ENCODE results near the gene NHS.

The NHS gene

DNA sequence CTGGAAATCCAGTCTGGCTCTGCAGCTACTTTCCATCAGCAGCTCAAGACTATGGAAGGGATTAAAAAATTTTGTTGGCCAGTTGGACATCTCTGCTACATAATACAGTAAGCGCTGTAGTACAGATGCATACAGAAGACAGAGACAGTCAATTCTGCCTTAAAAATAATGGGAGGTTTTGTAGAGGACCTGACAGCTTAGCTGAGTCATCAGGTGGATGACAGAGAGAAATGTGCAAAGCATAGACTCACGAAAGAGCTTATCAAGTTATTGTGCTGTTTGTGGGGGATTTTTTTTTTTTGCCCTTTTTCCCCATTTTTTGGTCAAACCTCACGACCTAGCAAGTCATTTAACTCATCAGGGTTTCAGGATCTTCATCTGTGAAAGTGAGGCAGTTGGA, 213.3 kb downstream of the NHS start:
- no peak for DNase-seq (ENCODE audit: low read depth)

DNA sequence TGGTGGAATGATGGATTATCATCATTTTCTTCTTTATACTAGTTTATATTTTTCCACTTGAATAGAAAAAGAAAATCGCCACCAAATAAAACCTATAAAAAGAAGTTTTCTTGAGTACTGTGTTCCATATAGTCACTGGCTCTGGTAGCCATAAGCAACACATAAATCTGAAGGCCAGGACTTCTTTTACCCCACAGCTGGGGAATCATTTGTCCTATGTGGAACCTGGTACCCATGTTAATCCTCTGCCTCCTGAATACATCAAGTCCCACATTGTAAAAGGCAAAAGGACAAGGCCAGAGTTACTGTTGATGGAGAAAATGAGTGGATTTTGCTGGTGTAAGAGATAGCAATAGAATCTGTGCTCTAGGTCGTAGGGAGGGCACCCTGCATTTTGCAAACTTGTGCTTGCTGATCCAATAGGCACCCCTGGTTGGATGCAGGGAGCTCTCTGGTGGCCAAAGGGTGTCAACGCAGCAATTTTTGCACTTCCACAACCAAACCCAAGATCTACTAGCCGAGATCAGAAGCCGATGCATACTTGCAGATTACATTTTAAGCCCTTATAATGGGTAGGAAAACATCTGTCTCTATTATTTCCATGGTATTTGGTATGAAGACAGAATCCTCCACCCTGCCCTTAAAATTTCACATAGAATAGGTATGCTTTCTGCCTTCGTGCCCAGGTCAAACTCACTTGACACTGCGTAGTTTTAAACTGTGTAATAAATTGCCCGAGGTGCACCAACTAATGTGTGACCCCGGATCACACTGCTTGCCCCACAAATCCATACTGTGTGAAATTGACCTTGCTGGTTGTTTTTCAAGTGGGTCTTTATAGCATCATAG, 216.1 kb downstream of the NHS start:
- no peak for DNase-seq (ENCODE audit: low read depth)

DNA sequence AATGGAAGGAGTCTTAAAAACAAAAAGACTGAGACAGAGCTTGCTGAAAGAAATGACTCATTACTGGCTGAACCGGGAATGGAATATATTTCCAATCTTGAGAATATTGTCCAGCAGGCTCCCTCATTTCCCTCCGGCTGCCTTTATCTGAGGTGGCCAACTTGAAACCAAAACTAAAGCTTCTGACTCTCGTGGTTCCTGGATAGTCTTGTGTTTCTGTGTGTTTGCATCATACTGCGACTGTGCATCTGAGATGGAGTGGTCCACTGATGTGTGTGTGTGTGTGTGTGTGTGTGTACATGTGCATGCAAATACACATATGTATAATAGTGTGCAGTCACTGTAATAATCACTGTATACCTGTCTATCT, 216.7 kb downstream of the NHS start:
- DNase-seq (ENCODE audit: low read depth), result no peak

DNA sequence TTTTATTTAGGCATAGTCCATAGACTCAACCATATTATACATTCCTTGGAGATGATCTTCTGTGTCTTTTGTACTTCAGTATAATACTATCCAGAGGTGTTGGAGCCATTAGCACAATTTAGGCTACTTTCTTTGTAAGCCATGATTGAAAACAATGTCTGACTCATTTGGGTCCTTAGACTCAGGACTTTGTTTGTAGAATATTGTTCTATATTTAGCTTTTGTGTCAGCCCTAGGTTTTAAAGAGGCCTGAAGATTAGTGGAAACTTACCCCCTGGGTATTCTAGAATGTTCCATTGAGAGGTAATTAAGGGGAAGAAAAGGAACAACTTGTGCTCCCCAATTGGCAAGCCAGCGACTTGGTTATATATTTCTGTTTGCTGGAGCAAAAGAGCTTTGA, 217.1 kb downstream of the NHS start:
- no peak for DNase-seq (ENCODE audit: low read depth)

DNA sequence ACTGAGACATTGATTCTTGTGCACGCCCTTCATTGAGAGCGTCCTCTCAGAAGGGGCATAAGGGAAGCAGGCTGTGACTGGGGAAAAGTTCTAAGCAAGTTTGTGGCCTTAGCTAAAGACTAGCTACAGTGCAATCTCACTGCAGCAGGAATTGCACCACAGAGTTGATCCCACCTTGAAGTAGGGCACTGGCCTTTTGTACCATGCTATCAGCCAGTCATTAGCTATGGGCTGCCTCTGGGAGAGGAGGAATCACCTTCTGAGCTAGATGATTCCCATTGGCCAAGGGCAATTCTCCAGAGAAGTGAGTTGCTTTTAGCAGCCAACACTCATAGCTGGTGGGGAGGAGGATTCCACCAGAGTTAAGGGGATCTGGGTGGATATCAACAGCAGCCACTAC, 219.7 kb downstream of the NHS start:
- no peak for DNase-seq (ENCODE audit: low read depth)

DNA sequence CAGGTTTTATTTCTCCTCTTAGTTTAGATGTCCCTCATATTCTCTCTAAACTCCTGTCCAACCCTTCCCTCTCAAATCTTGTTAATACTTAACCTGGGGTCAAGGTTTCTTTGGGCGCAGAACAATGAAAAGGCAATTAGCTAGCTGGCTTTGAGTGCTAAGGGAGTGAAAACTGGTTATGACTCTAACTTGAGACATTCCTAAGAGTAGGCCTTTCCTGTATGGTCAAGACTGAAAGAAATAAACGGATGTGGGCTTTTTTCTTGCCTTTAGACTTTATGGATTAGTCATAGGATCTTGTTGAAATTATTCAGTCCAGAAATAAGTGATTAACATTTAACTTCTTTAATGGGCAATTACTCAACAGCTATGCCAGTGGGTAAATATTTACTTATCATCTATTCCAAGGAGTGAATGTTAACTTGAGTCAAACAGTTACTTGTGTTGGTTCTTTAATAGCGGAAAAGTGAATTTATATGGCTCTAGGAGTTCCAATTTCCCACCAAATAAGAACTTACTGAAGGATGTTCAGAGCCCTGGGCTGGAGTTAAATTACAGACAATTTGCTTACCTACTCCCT, 220.5 kb downstream of the NHS start:
- DNase-seq (ENCODE audit: low read depth), result no peak

DNA sequence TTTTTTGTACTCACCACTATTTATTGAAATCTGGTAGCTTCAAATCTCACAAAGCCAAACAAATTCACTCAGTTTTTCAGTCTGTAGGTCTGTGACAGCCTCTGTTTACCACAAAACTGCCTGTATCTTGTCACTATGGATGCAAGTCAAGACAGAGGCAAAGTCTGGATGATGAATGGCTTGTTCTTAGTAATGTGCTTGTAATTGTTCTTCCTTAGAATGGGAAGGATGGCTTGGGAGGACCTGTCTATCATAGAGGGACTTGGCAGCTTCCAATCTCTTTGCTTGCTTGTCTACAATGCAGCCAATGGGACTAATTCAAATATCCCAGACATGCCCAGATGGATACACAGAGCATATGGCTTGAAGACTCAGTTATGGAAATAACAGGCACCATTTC, 221.1 kb downstream of the NHS start:
- no peak for DNase-seq (ENCODE audit: low read depth)

DNA sequence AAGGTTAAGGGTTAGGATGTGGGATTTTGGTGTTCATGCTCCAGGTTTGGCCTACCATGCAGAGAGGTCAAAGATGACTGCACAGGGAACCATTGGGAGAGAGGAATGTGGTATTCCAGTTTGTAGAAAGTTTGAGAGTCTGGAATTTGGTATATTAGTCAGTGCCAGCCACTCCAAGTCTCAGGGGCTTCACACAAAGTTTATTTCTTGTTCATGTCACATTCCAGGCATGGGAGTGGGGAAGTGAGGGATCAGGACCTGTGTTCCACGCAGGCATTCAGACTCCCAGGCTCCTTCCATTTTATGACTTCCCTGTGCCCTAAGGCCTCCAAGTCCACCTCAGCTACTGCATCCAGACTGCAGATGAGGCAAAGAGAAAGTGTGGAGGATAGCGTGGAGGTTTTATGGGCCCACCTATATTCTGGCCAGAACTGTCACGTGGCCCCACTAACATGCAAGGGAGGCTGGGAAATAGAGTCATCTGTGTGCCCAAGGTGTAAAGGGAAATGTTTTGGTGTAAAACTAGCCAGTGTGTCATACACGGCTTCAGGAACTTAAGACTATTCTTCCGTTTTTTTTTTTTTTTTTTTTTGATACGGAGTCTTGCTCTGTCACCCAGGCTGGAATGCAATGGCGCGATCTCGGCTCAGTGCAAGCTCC, 221.7 kb downstream of the NHS start:
- DNase-seq (ENCODE audit: low read depth), result no peak

DNA sequence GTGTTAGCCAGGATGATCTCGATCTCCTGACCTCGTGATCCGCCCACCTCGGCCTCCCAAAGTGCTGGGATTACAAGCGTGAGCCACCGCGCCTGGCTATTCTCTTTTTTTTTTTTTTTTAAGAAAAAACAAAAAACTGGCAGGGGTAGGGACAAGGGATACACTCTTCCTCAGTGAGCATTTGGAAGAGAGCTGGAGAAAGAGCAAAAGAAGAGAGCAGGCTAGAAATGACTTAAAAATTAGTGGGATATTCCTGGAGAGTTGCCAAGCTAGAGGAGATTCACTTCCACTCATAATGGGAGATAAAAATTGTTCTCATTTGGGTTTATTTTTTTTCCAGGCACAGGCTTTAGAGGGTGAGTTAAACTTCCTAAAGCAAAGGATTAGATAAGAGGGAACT, 222.3 kb downstream of the NHS start:
- no peak for DNase-seq (ENCODE audit: low read depth)

DNA sequence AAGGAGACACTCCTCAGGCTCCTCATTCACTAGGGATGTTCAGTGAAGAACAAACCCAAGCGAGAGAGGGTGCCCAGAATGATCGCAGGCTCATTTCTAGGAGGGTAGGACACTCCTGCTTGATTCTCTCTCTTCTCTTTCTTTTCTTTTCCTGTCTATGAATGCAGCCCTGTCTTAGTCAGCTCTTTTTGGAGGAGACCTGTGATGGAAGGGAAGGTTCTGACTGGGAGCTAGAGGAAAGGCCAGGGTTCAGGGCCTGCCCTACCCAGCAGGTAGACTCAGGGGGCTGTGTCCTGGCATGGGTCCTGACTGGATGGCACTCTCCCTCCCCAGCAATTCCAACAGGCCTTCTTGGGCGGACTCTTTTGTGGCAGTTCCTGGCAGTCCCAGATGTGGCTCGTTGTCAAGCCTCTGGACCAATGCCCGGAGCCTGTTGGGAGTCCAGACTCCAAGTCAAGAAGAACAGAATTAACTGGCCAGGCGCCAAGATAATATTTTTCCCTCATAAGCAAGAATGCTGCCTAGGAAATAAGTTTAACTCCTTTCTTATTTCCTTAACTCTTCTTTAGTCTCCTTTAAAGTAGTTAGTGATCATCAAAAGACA, 222.9 kb downstream of the NHS start:
- no peak for DNase-seq (ENCODE audit: low read depth)

DNA sequence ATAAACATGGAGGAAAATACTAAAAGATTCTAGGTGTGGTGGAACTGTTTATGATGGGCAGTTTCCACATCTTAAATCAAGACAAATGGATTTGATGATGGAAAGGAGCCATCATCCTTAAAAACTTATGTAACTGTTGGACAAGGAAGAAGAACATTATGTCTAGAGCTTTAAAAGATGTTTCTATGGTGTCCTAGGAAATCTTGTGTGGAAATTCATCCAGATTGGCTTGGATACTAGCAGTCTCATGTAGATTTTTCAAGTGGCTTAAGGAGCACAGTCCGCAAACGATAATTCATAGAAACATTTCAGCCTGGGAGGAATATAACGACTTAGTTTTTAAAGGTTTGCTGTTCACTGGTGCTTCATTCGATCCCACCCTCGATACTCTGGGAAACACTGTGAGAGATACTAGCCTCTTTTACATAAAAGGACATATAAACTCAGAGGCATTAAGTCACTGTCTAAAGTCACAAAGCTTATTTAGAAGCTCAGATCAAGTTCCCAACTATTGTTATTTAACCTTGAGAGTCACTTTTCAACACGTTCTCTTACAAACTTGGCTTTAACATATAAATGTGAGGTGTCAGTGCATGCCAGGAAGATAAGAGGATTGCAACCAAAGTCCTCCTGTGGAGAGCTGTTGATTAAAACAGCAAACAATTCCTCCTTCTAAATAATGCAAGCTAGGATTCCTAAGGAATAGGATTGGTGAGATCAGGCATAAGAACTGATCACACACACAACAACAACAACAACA, 226.6 kb downstream of the NHS start:
- DNase-seq (ENCODE audit: low read depth), result no peak

DNA sequence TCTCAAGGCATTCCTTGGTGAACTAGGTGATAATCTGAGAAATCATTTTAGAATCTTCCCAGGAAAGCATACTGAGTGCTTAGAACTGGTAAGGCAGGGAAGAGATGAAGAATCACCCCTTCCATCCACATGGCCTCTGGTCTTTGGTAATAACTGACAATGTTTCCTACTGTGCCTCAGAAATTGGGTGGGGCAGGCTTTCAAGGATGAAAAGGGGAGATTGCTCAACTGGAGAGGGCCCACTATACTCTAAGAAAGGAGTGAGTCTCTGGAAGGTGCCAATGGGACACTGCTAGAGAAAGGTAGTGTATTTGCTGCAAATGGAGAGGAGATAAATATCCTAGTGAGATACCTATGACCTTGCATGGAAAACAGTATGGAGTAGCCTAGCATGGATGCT, 227.2 kb downstream of the NHS start:
- no peak for DNase-seq (ENCODE audit: low read depth)

DNA sequence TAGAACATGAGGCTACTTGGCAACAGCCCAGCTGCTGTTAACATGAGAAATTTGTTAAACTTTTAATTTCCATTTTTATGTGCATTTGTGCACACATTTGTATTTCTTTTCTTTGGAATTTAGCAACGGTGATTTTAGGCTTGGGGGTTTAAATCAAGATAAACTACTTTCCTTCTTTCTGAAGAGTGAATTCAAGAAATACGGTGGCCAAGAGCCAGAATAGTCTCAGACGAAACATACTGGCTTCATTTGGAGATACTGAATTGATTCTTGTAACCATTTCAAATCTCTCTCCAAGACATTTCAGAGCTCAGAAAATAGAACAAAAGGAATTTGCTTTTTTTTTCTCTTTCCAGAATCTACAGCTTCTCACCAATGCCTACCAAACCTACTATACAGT, 228.2 kb downstream of the NHS start:
- DNase-seq (ENCODE audit: low read depth), result no peak

DNA sequence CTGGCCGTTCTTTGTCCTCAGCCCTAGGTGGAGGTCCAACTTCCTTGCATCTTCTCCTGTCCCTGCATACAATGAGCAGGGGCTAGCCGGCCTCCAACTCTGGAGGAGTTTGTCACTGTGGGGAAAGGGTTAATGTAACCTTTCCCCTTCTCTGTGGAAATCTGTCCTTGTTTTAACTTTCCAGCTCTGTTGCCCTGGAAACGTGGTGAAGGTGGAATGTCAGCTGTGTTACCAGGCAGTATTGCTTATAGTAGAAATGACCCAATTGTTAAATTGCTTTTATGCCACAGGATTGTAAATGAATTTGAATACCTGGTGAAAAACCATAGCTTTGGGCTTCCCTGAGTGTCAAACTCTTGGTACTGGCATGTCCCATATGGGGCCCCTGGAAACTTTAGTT, 230.7 kb downstream of the NHS start:
- DNase-seq (ENCODE audit: low read depth), result no peak

DNA sequence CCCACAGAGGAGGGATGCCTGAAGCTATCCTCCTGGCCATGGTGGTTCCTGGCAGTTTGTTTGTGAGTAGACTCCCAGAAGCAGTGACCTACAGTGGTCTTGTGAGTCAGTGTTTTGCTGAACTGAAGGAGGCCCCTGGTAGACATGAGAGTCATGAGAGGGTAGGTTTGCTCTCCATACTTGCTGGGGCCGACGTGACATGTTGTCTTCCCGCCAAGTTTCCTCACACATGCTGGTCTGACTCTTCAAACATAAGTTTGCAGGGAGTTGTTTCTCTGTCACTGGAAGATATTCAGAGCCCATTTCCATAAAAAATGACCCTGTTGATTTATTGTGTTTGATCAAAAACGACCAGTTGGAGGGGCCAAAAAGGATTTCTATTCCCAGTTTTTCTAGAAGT, 231.2 kb downstream of the NHS start:
- DNase-seq (ENCODE audit: low read depth), result no peak

DNA sequence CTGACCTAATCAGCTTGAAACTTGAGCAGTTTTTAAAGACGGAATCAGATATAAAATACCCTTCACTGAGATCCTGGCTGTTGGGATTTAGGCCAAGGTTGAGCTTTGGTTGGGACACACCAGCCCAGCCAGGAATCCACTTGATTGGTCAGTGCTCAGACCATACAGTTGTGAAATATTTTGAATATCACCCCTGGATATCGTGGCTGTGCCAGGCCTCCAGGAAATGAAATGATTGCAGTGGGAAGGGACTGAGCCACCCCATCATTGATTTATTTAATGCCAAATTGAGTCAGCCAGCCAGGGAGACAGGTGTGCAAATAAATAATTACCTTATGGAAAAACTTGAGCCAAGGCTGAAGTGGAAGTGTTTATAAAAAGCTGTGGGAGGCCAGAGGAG, 233.9 kb downstream of the NHS start:
- DNase-seq (ENCODE audit: low read depth), result no peak

DNA sequence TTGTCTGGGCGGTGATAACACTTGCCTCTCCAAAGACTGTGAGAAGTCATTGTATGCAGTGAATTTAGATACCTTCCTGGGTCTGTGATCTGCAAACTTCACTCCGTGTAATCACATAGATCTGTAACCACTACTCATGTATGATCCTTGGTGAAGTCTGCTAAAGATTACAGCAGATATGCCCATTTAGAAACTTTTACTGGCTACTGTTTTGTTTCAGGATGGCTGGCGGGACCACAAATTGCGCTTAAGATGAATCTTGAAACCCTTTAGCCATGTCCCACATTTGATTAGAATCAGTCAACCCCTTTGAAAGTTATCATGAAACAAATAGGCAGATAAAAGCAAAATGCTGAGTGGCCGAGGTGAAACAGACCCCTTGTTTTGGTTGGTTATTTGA, 235.8 kb downstream of the NHS start:
- no peak for DNase-seq (ENCODE audit: low read depth)

DNA sequence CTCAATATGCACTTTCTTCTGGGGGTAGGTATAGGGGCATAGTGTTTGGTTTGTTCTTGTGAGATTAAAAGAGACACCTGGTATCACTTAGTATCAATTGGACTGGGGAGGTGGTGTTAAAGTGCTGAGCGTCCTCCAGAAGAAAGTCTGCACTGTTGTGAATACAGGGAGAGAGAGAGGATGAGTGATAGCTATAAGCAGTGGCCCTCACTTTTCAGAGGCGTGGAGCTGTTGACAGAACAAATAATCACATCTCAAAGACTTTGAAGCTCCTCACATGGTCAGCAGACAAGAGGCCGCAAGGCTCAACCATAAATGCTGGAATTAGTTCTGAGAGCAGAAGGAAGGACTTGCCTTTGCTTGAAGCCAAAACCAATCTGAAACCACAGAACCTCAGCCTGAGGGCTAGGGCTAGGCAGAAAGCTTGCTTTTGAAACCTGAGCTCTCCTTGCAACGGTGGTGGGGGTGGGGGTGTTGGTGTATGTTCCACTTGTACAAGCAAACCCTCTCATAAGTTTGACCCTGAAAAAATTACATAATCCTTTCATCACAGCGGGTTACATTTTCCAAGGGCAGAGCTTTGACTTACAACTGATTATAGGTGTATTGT, 239.1 kb downstream of the NHS start:
- no peak for DNase-seq (ENCODE audit: low read depth)

DNA sequence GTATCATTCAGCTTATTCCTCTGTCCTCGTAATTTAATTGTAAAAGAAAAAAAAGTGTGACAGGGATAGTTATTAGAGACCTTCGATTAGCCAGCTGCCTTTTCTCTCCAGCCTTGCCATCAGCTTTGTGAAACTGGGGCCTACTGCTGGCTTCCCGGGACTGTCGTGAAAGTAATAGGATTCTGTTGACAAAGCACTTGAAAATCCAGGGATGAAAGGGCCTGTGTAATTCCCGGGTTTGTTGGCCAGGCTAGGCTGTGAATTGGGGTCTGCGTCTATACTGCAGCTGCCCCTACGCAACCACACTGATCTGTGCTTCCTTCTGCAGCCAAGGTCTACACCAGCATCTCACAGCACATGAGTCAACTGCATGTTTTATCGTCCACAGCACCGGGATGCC, 241.9 kb downstream of the NHS start:
- DNase-seq (ENCODE audit: low read depth), result no peak

DNA sequence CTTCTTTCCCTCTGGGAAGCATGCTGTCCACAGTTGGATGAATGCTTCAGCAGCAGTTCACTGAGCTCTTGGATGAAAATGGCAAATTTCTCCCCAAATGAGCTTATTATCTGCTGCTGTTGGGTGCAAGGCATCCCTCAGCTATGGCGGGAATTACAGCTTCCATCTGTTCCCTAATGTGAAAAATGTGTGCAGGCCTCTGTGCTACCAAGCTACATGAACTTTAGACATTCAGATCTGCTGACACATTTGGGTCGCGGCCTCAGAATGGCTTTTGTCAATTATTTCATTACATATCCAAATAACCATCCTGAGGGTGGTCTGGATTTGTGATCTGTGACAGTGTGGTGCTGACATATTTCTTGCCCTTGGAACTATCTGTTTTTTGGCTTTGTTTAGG, 242.8 kb downstream of the NHS start:
- DNase-seq (ENCODE audit: low read depth), result no peak

DNA sequence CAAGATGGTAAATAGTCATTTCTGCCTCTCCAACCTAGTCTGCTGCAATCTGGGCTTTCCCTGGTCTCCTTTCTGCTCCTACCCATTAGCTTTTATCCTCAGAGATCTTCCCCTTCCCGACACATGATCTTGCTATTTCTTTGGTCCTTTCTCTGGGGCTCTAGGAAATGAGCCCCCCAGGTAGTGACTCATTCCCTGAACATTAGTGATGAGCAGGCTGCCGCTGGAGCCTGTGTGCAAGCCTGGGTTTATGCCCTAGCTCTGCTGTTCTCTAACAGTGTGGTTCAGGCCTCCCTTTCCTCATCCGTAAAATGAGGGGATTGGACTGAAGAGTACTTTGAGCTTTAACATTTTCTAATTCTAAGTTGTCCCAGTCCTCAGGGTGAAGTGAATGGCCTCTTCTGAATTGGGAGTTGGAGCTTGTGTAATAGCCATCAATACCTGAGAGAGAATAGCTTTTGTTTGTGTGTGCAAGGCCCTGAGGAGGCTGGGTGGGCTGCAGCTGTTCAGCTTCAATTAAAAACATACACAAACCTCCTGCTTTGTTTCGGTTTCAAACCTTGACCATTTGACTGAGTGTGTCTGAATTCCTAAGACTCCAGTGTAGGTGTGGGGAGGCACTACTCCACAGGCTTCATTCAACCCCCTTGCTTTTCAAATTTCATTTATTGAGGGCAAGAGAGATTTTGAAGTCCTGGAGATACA, 246.7 kb downstream of the NHS start:
- no peak for DNase-seq (ENCODE audit: low read depth)

Data from stimulated activated CD8-positive, alpha-beta memory T cell treated with anti-CD3 and anti-CD28 coated beads, Interleukin-12 subunit alpha, Interleukin-12 subunit beta, amount 100 ng/mL, for 1 hour (primary cell).